ENCODE data around the gene SNX9. TPM values are rescaled to one million over a fixed set of nuclear protein-coding genes. Genes with fewer than 3 reads are reported as not detected.

The SNX9 gene
- total RNA-seq, 2 donors from 2014 or later: 19.8 to 24.1 TPM

DNA sequence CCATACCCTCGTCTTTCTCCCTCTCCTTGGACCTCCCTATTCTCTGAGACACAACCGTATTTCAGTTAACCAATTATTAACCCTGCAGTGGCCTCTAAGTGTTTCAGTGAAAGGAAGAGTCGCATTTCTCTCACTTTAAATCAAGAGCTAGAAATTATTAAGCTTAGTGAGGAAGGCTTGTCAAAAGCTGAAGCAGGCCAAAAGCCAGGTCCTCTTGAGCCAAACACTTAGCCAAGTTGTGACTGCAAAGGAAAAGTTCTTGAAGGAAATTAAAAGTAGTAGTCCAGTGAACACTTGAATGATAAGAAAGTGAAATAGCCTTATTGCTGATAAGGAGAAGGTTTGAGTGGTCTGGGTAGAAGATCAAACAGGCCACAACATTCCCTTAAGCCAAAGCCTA is 58.3 kb downstream of the SNX9 start:
- H3K9me3 ChIP-seq: no peaks in the 10 kb centered on the region
- ATAC-seq (no peak), DNase-seq (no peak)
- peaks cover 0 to 8% of the 10 kb centered on the region in 2 donors for H3K36me3 ChIP-seq (replicated peaks in 1 of 2; ENCODE audit: insufficient read depth in 1 of 2, low read depth in 2 of 2)
- intact Hi-C loops (cut with DNase I): no loop called here
- no peak for TF ChIP-seq POLR2A (IDR thresholded peaks at IDR 0.05)
- TF ChIP-seq, protein P1, sequence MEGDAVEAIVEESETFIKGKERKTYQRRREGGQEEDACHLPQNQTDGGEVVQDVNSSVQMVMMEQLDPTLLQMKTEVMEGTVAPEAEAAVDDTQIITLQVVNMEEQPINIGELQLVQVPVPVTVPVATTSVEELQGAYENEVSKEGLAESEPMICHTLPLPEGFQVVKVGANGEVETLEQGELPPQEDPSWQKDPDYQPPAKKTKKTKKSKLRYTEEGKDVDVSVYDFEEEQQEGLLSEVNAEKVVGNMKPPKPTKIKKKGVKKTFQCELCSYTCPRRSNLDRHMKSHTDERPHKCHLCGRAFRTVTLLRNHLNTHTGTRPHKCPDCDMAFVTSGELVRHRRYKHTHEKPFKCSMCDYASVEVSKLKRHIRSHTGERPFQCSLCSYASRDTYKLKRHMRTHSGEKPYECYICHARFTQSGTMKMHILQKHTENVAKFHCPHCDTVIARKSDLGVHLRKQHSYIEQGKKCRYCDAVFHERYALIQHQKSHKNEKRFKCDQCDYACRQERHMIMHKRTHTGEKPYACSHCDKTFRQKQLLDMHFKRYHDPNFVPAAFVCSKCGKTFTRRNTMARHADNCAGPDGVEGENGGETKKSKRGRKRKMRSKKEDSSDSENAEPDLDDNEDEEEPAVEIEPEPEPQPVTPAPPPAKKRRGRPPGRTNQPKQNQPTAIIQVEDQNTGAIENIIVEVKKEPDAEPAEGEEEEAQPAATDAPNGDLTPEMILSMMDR (IDR thresholded peaks at IDR 0.05): no peak
- no peak overlapping the region for H3K4me3 ChIP-seq
- no peaks in the 10 kb centered on the region for H3K27me3 ChIP-seq
- 72 to 74% methylated on average over 3 of the region's 3 CpGs for WGBS, 2 donors
- no peaks in the 10 kb centered on the region for H3K4me1 ChIP-seq
- no peak overlapping the region for H3K27ac ChIP-seq

DNA sequence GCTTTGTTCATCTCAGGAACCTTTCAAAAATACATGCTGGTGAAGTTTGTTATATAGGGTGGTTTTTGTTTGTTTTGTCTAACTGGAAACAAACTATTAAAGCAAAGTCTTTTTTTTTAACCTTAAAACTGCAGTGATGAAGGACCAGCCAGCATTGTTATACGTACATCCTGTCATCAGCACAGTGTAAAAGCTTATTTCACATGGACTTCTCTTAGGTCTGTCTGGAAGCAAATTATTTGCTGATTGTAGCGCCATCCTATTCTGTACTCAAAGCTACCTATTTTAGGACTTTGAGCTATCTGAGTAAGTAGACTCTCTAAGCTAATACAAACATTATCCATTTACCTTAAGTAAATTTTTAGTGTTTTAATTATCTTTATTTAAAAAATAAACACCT is 61.7 kb downstream of the SNX9 start:
- no peaks in the 10 kb centered on the region for H3K27me3 ChIP-seq
- no peak for DNase-seq
- ATAC-seq: no peak
- H3K27ac ChIP-seq: no peak overlapping the region
- H3K4me1 ChIP-seq: no peaks in the 10 kb centered on the region
- H3K36me3 ChIP-seq (replicated peaks in 1 of 2; ENCODE audit: insufficient read depth in 1 of 2, low read depth in 2 of 2): no peaks in the 10 kb centered on the region
- no peak overlapping the region for H3K4me3 ChIP-seq
- TF ChIP-seq, protein P1 (IDR thresholded peaks at IDR 0.05): no peak
- TF ChIP-seq POLR2A (IDR thresholded peaks at IDR 0.05): no peak
- no peaks in the 10 kb centered on the region for H3K9me3 ChIP-seq
- intact Hi-C loops (cut with DNase I): no loop called here
- 94 to 97% methylated on average over 2 of the region's 2 CpGs for WGBS, 2 donors

DNA sequence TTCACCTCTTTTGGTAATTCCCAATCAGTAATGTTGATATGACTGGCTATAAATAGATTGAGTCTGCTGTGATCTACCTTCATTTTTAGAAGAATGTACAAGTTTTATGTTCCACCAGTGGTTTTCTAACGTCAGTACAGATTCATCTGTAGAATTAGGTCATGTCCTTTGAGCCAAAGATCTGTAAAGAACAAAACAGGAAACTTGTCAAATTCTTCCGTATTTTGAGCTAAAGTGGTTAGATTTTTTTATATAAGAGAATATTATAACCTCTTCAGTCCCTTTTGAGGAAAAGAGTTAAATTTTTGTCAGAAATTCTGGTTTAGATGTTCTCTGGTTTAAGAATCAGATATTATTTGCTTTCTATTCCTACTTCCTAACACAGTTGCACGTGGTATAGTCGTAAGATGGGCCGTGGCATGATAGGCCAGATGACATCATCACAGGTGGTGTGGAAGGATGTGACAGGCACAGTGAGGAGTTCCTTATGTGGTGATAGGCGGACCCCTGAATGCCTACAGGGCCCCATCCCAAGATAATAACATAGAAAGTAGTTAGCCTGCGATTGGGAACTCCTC is 62.3 kb downstream of the SNX9 start:
- no peaks in the 10 kb centered on the region for H3K4me1 ChIP-seq
- DNase-seq (no peak), ATAC-seq (no peak)
- intact Hi-C loops (cut with DNase I): no loop called here
- H3K27me3 ChIP-seq: no peaks in the 10 kb centered on the region
- H3K27ac ChIP-seq: no peak overlapping the region
- 74 to 88% methylated on average over 7 of the region's 7 CpGs for WGBS, 2 donors
- no peak overlapping the region for H3K4me3 ChIP-seq
- TF ChIP-seq, protein P1 (IDR thresholded peaks at IDR 0.05): no peak
- H3K9me3 ChIP-seq: no peaks in the 10 kb centered on the region
- H3K36me3 ChIP-seq (replicated peaks in 1 of 2; ENCODE audit: insufficient read depth in 1 of 2, low read depth in 2 of 2): no peaks in the 10 kb centered on the region

DNA sequence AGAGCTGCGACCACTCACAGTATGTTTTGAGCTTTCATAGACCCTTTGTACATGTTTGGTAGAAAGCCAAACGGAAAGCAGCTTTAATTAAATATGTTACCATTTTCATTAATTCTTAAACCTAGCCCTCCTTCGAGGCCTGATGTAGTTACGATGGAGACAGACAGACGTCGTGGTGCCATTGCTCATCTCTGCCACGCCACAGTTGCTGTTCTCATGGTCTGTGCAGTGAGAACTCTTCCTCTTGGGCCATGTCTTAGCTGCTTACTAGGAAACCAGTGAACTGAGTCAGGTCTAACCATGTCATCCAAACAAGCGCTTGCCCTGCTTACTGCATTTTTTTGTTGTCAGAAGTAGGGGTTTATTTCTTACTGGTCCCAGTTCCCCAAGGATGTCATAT is 62.8 kb downstream of the SNX9 start:
- Histone ChIP-seq H3K4me3 (no peak overlapping the region), H3K9me3 (no peaks in the 10 kb centered on the region), H3K27ac (no peak overlapping the region), H3K27me3 (no peaks in the 10 kb centered on the region), H3K4me1 (no peaks in the 10 kb centered on the region), H3K36me3 (replicated peaks in 1 of 2; ENCODE audit: insufficient read depth in 1 of 2, low read depth in 2 of 2) (no peaks in the 10 kb centered on the region)
- WGBS, 2 donors: 94% methylated on average over 8 of the region's 8 CpGs
- DNase-seq: no peak
- intact Hi-C loops (cut with DNase I): no loop called here
- no peak for ATAC-seq
- TF ChIP-seq POLR2A (IDR thresholded peaks at IDR 0.05): no peak
- TF ChIP-seq, protein P1 (IDR thresholded peaks at IDR 0.05): no peak

DNA sequence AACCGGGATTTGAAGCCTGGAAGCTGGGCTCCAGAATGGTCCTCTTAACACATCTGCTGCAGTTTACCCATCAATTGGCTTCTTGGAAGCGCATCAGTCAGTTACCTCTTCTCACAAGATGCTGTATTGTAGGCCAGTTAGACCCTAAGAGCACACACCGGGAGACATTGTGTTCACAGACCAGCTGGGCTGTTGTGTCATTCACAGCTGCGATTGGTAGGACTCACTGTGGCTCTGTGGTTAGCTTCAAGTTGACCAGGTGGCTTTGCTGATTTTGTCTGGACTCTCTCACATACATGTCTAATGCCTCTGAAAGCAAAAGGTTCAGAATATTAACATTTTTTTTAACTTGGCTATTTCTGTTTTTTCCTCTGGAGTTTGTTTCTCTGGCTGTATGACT is 64.8 kb downstream of the SNX9 start:
- 86 to 89% methylated on average over 4 of the region's 4 CpGs for WGBS, 2 donors

More for the DNA sequence above, 64.8 kb downstream of the SNX9 start:
- no peak overlapping the region for H3K27ac ChIP-seq
- no peaks in the 10 kb centered on the region for H3K27me3 ChIP-seq
- H3K36me3 ChIP-seq (replicated peaks in 1 of 2; ENCODE audit: insufficient read depth in 1 of 2, low read depth in 2 of 2): no peaks in the 10 kb centered on the region
- H3K4me3 ChIP-seq: no peak overlapping the region
- H3K9me3 ChIP-seq: no peaks in the 10 kb centered on the region
- DNase-seq (no peak), ATAC-seq (no peak)
- H3K4me1 ChIP-seq: no peaks in the 10 kb centered on the region
- intact Hi-C loops (cut with DNase I): no loop called here
- TF ChIP-seq, protein P1 (IDR thresholded peaks at IDR 0.05): no peak
- no peak for TF ChIP-seq POLR2A (IDR thresholded peaks at IDR 0.05)

All from body of pancreas (tissue), 4 donors.